ENCODE data around the gene NKIRAS1.

DNA sequence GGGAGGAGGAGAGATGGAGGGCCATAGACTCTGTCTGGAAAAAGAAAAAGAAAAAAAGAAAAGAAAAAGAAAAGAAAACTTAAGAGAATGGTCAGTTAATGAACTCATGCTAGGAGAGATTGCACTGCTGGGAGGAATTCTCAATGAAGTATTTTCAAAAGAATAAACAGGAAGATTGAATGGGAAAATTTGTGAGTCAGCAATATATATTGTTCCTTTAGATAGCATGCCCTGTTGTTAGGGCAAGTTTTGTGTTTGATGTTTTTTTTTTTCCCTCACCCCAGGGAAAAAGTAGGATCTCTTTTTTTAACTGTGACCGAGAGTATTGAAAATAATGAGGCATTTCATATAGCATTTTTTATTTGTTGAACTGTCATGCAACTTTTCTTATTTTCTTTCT lies 20.5 kb upstream of the NKIRAS1 start:
- TF ChIP-seq, protein P1, sequence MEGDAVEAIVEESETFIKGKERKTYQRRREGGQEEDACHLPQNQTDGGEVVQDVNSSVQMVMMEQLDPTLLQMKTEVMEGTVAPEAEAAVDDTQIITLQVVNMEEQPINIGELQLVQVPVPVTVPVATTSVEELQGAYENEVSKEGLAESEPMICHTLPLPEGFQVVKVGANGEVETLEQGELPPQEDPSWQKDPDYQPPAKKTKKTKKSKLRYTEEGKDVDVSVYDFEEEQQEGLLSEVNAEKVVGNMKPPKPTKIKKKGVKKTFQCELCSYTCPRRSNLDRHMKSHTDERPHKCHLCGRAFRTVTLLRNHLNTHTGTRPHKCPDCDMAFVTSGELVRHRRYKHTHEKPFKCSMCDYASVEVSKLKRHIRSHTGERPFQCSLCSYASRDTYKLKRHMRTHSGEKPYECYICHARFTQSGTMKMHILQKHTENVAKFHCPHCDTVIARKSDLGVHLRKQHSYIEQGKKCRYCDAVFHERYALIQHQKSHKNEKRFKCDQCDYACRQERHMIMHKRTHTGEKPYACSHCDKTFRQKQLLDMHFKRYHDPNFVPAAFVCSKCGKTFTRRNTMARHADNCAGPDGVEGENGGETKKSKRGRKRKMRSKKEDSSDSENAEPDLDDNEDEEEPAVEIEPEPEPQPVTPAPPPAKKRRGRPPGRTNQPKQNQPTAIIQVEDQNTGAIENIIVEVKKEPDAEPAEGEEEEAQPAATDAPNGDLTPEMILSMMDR (IDR thresholded peaks at IDR 0.05): no peak
- TF ChIP-seq POLR2A (IDR thresholded peaks at IDR 0.05) (no peak), EP300 (IDR thresholded peaks at IDR 0.05) (no peak)
